ENCODE results near the gene HIF1AN. TPM values are rescaled to one million over a fixed set of nuclear protein-coding genes. Genes with fewer than 3 reads are reported as not detected.

Gene HIF1AN
- polyA plus RNA-seq, 1 donor (not counting 4 experiments of a cell fraction or from before 2014, with no cell fraction given) = 16.8 TPM

- FAIRE-seq (no peak), DNase-seq (ENCODE audit: low read depth, low spot score) (no peak)
- Histone ChIP-seq H3K4me3 (ENCODE audit: control insufficient read depth in 2 of 3, extremely low read depth in 1 of 3, insufficient read depth in 2 of 3, low read depth in 1 of 3, low read length in 3 of 3) (no peak overlapping the region), H2AFZ (ENCODE audit: control insufficient read depth, low read length) (no peak overlapping the region), H3K9me3 (ENCODE audit: control insufficient read depth, low read depth, low read length) (no peaks in the 10 kb centered on the region), H3K4me2 (ENCODE audit: control insufficient read depth, extremely low read depth, insufficient read depth, low read depth, low read length) (no peak overlapping the region), H3K27me3 (ENCODE audit: control insufficient read depth, extremely low read depth, insufficient read depth, low read length) (peaks cover 6% of the 10 kb centered on the region), H3K9ac (ENCODE audit: control insufficient read depth, extremely low read depth, insufficient read depth, low read length) (no peak overlapping the region), H3K79me2 (ENCODE audit: control insufficient read depth, insufficient read depth, low read length) (no peaks in the 10 kb centered on the region), H3K27ac (ENCODE audit: control insufficient read depth, insufficient read depth, low read length) (no peak overlapping the region), H3K36me3 (ENCODE audit: control insufficient read depth in 2 of 2, extremely low read depth in 1 of 2, insufficient read depth in 2 of 2, low read length in 2 of 2) (no peaks in the 10 kb centered on the region), H3K9me1 (ENCODE audit: control insufficient read depth, extremely low read depth, insufficient read depth, low read length) (no peaks in the 10 kb centered on the region), H4K20me1 (ENCODE audit: control insufficient read depth, extremely low read depth, insufficient read depth, low read length) (no peaks in the 10 kb centered on the region), H3K4me1 (ENCODE audit: control insufficient read depth, extremely low read depth, insufficient read depth, low read length) (no peaks in the 10 kb centered on the region)
- dilution Hi-C loops (cut with MboI; ENCODE audit: extremely low pct_ligation_motif_present, low sequenced_read_pairs) = no loop called here
- TF ChIP-seq EZH2 (IDR thresholded peaks at IDR 0.05; ENCODE audit: low read length) = no peak
- TF ChIP-seq, protein P1, sequence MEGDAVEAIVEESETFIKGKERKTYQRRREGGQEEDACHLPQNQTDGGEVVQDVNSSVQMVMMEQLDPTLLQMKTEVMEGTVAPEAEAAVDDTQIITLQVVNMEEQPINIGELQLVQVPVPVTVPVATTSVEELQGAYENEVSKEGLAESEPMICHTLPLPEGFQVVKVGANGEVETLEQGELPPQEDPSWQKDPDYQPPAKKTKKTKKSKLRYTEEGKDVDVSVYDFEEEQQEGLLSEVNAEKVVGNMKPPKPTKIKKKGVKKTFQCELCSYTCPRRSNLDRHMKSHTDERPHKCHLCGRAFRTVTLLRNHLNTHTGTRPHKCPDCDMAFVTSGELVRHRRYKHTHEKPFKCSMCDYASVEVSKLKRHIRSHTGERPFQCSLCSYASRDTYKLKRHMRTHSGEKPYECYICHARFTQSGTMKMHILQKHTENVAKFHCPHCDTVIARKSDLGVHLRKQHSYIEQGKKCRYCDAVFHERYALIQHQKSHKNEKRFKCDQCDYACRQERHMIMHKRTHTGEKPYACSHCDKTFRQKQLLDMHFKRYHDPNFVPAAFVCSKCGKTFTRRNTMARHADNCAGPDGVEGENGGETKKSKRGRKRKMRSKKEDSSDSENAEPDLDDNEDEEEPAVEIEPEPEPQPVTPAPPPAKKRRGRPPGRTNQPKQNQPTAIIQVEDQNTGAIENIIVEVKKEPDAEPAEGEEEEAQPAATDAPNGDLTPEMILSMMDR (optimal IDR thresholded peaks at IDR 0.05 in 1 of 3, IDR thresholded peaks at IDR 0.05 in 1 of 3, conservative IDR thresholded peaks at IDR 0.05 in 1 of 3; ENCODE audit: extremely low read depth in 1 of 3, insufficient read depth in 2 of 3, low read length in 3 of 3) = no peak
Observed at GRCh38 chr10:100607439-100607838, 71.7 kb downstream of the HIF1AN start.

Other genes starting within 250 kb of the HIF1AN start
- 44.4 to 74.1 TPM (median 48.4 TPM) in 3 replicates for gene BLOC1S2, start 249.3 kb upstream of the HIF1AN start, polyA plus RNA-seq
- gene PKD2L1, start 205.7 kb upstream of the HIF1AN start, polyA plus RNA-seq = not detected in 3 replicates
- 900 to 1,358 TPM (median 1,275 TPM) in 3 replicates for gene SCD, start 188.7 kb upstream of the HIF1AN start, polyA plus RNA-seq
- not detected in 3 replicates for gene WNT8B, start 72.9 kb upstream of the HIF1AN start, polyA plus RNA-seq
- 3.4 to 6.6 TPM (median 4.9 TPM) in 3 replicates for gene SEC31B, start 16.1 kb upstream of the HIF1AN start, polyA plus RNA-seq
- 178 to 184 TPM (median 178 TPM) in 3 replicates for gene NDUFB8, start 6.1 kb upstream of the HIF1AN start, polyA plus RNA-seq
- not detected in 3 replicates for gene PAX2, start 209.6 kb downstream of the HIF1AN start, polyA plus RNA-seq

Measured in keratinocyte (primary cell).